Breast epithelium (tissue), 3 donors: ENCODE data around the gene CRAMP1.

ENCODE experiments used
- POLR2A ChIP-seq: fragments of 450-650 bp; IDR thresholded peaks from one replicate; pipeline ENCODE4 v1.6.1; 2016; ENCODE audit warnings: antibody characterized with exemption, mild to moderate bottlenecking, moderate library complexity
- POLR2AphosphoS5 ChIP-seq, 3 donors: sonication (generic); formaldehyde crosslinking; IDR thresholded peaks; one replicate each; pipeline ENCODE4 v1.6.1; 2017; ENCODE audit warnings: antibody characterized with exemption in 3 of 3
- TF ChIP-seq, protein P1 (sequence below), 3 donors: fragments of 450-650 bp; IDR thresholded peaks; one replicate each; pipeline ENCODE4 v1.5.1; 2016 to 2017; ENCODE audit warnings: antibody characterized with exemption in 3 of 3, mild to moderate bottlenecking in 3 of 3, moderate library complexity in 3 of 3

DNA sequence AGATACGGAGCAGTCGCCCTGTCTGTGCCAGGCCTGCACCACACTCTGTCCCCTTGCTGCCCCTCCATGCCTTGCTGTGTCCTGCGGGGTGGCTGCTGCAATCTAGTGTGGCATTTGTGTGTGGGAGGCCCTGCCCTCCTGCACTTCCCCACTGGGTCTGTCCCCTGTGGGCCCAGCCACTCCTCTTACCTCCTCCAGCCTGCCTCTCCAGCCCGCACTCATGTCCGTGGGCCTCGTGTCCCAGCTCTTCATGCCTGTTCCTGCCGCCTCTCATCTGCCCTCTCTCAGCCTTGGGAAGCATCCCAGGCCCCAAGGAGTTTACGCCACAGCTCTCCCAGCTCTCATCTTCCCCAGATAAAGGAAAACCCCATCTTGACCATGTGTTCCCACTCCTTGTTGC is 26.6 kb downstream of the CRAMP1 start:
- TF ChIP-seq, protein P1, sequence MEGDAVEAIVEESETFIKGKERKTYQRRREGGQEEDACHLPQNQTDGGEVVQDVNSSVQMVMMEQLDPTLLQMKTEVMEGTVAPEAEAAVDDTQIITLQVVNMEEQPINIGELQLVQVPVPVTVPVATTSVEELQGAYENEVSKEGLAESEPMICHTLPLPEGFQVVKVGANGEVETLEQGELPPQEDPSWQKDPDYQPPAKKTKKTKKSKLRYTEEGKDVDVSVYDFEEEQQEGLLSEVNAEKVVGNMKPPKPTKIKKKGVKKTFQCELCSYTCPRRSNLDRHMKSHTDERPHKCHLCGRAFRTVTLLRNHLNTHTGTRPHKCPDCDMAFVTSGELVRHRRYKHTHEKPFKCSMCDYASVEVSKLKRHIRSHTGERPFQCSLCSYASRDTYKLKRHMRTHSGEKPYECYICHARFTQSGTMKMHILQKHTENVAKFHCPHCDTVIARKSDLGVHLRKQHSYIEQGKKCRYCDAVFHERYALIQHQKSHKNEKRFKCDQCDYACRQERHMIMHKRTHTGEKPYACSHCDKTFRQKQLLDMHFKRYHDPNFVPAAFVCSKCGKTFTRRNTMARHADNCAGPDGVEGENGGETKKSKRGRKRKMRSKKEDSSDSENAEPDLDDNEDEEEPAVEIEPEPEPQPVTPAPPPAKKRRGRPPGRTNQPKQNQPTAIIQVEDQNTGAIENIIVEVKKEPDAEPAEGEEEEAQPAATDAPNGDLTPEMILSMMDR (IDR thresholded peaks at IDR 0.05): no peak
- TF ChIP-seq POLR2A (no peak), POLR2AphosphoS5 (IDR thresholded peaks at IDR 0.05) (no peak)
